OCI-LY7 (cell line): Measurements from ENCODE around the gene NFATC4. TPM values are rescaled to one million over a fixed set of nuclear protein-coding genes. Genes with fewer than 3 reads are reported as not detected.

ENCODE experiments used
- BruUV-seq: library from RNA; stranded (reverse); fragments of 400-500 nt; replicated peaks from 2 replicates; lab custom pipeline; 2021; lab: Mats Ljungman, UMichigan
- CTCF ChIA-PET: fragments of 300-600 bp; sonication (Branson Sonifier 250); formaldehyde crosslinking; loops from one replicate; lab custom pipeline; 2022; ENCODE audit warnings: antibody characterized with exemption; ENCODE audit not compliant: unreplicated experiment; lab: Charles Lee
- POLR2A ChIA-PET: fragments of 300-600 bp; sonication (Branson Sonifier 250); formaldehyde crosslinking; loops from one replicate; lab custom pipeline; 2022; ENCODE audit warnings: antibody characterized with exemption; lab: Charles Lee
- DNase-seq: peaks from one replicate; pipeline ENCODE4 v3.0.0-alpha.2; 2015; ENCODE audit warnings: low spot score
- H2AFZ ChIP-seq: fragments of 200-600 bp; sonication (generic), shearing (Covaris generic); 2 replicates; pipeline ENCODE4 v1.6.1; 2014; ENCODE audit warnings: mild to moderate bottlenecking, antibody characterized with exemption, low read length, moderate library complexity
- H3K27ac ChIP-seq: fragments of 200-600 bp; sonication (generic); 2 replicates; pipeline ENCODE4 v1.5.1; 2014; ENCODE audit warnings: mixed run types, low read depth, mild to moderate bottlenecking, moderate library complexity, low read length, inconsistent platforms; ENCODE audit not compliant: poor library complexity, severe bottlenecking
- H3K36me3 ChIP-seq: fragments of 200-600 bp; sonication (generic); 2 replicates; pipeline ENCODE4 v1.6.1; 2014; ENCODE audit warnings: mild to moderate bottlenecking, antibody characterized with exemption, low read length, moderate library complexity, mixed read lengths; ENCODE audit not compliant: insufficient read depth
- H3K4me1 ChIP-seq: fragments of 200-600 bp; sonication (generic); 2 replicates; pipeline ENCODE4 v1.5.1; 2014; ENCODE audit warnings: mild to moderate bottlenecking, low read length; ENCODE audit not compliant: insufficient read depth, poor library complexity, severe bottlenecking
- H3K4me2 ChIP-seq: fragments of 200-600 bp; sonication (generic); 2 replicates; pipeline ENCODE4 v1.6.1; 2014; ENCODE audit warnings: mild to moderate bottlenecking, low read length
- H3K4me3 ChIP-seq: fragments of 200-600 bp; sonication (generic); 2 replicates; pipeline ENCODE4 v1.5.1; 2014; ENCODE audit warnings: mild to moderate bottlenecking, low read depth, low read length; ENCODE audit not compliant: poor library complexity, severe bottlenecking
- H3K79me2 ChIP-seq: fragments of 200-600 bp; sonication (generic); 2 replicates; pipeline ENCODE4 v1.6.1; 2016; ENCODE audit warnings: low read depth, mild to moderate bottlenecking, low read length, moderate library complexity, mixed read lengths; ENCODE audit not compliant: insufficient read depth
- H3K9me2 ChIP-seq: fragments of 200-600 bp; sonication (generic); 2 replicates; pipeline ENCODE4 v1.6.1; 2016; ENCODE audit warnings: mild to moderate bottlenecking, low read length, mixed read lengths; ENCODE audit not compliant: insufficient read depth
- H3K9me3 ChIP-seq: fragments of 200-600 bp; sonication (generic); 2 replicates; pipeline ENCODE4 v1.6.1; 2014; ENCODE audit warnings: mild to moderate bottlenecking, mixed run types, low read length, mixed read lengths
- H4K20me1 ChIP-seq: fragments of 200-600 bp; sonication (generic); 2 replicates; pipeline ENCODE4 v1.6.1; 2014; ENCODE audit warnings: mild to moderate bottlenecking, antibody characterized with exemption, low read length, moderate library complexity, mixed read lengths; ENCODE audit not compliant: insufficient read depth
- EZH2phosphoT487 ChIP-seq: fragments of 200-600 bp; sonication (generic); IDR thresholded peaks from 2 replicates; pipeline ENCODE4 v1.6.1; 2018; ENCODE audit warnings: low read depth, borderline replicate concordance, mild to moderate bottlenecking, mixed run types, antibody characterized with exemption, low read length, moderate library complexity, mixed read lengths
- intact Hi-C: fragments of 100-400 bp; cut with micrococcal nuclease; formaldehyde crosslinking; loops from one replicate; pipeline ENCODE4 v1.10.0; 2022; ENCODE audit not compliant: unreplicated experiment
- total RNA-seq, 2 experiments: library from RNA; depleted of rRNA in 1 of 2; stranded (reverse); fragments of >200 nt in 1 of 2; shearing (Covaris generic) in 1 of 2; gene quantifications; 2 replicates each; pipeline ENCODE4 v1.2.3, GENCODE V29; 2014 to 2022
- TF ChIP-seq, protein P1 (sequence below): fragments of 200-600 bp; sonication (generic); conservative IDR thresholded peaks from 2 replicates; pipeline ENCODE4 v1.5.1; 2014; ENCODE audit warnings: mild to moderate bottlenecking, antibody characterized with exemption, low read length, moderate library complexity, mixed read lengths

Gene NFATC4
- total RNA-seq, 2 experiments from 2014 or later = 72.2 to 96.6 TPM

DNA sequence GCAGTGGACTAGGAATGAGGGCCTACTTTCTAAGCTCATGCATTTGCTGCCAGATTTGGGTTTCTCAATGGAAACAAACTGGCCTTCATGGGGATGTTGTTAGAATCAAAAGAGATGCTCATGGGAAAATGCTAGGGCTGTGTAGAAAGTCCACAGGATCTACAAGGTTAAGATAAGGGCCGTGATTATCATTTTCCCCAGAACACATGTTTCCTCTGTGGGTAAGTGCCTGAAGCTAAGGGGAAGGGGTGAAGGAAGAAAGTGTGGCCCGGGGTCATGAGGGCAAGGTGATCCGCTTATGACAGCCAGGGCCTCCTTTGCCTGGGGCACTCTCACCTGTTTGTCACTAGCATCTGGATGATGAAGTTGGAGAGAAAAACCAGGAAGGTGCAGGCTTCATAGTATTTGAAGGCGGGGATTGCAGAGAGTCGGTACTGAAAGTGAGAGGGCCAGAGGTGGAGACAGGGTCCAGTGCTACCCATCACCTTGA lies 42.9 kb upstream of the NFATC4 start:
- H3K4me2 ChIP-seq = no peak overlapping the region
- no peak overlapping the region for H3K27ac ChIP-seq
- no peak for DNase-seq
- no peaks in the 10 kb centered on the region for H3K9me3 ChIP-seq
- no peak overlapping the region for H2AFZ ChIP-seq
- no peak overlapping the region for H3K4me3 ChIP-seq
- BruUV-seq = no TSS peak
- TF ChIP-seq EZH2phosphoT487 = no peak
- TF ChIP-seq, protein P1, sequence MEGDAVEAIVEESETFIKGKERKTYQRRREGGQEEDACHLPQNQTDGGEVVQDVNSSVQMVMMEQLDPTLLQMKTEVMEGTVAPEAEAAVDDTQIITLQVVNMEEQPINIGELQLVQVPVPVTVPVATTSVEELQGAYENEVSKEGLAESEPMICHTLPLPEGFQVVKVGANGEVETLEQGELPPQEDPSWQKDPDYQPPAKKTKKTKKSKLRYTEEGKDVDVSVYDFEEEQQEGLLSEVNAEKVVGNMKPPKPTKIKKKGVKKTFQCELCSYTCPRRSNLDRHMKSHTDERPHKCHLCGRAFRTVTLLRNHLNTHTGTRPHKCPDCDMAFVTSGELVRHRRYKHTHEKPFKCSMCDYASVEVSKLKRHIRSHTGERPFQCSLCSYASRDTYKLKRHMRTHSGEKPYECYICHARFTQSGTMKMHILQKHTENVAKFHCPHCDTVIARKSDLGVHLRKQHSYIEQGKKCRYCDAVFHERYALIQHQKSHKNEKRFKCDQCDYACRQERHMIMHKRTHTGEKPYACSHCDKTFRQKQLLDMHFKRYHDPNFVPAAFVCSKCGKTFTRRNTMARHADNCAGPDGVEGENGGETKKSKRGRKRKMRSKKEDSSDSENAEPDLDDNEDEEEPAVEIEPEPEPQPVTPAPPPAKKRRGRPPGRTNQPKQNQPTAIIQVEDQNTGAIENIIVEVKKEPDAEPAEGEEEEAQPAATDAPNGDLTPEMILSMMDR = no peak
- no peaks in the 10 kb centered on the region for H3K36me3 ChIP-seq
- ChIA-PET CTCF (interaction anchor here (1.8 kb wide), 1 partner anchor 106 kb away, joined by 5 read pairs; no protein-coding TSS in a partner anchor), POLR2A (no interaction called here)
- H3K79me2 ChIP-seq = no peaks in the 10 kb centered on the region
- H4K20me1 ChIP-seq = no peaks in the 10 kb centered on the region
- no peaks in the 10 kb centered on the region for H3K9me2 ChIP-seq
- peaks cover 7% of the 10 kb centered on the region for H3K4me1 ChIP-seq
- intact Hi-C loops = no loop called here

DNA sequence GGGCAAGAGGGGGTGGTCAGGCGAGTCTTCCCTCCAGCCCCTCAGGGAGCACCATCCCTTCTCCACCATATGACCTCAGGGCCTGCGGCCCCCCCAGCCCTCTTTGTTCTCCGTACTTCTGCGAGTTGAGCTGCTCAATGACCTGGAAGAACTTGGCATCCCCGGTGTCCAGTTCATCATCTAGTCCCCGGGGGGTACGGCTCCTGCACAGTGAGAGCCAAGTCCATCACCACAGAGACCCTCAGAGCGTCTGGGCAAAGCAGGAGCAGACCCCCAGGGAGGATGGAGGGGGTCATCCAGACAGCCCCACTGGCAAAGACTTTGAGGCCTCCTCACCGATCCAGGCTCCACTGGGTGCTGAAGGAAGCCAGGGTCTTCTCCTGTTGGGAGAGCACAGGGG lies 42.0 kb upstream of the NFATC4 start:
- intact Hi-C loops = no loop called here
- H3K9me3 ChIP-seq = no peaks in the 10 kb centered on the region
- H3K9me2 ChIP-seq = no peaks in the 10 kb centered on the region
- no peak overlapping the region for H3K4me2 ChIP-seq
- no peaks in the 10 kb centered on the region for H3K36me3 ChIP-seq
- no TSS peak for BruUV-seq
- H3K79me2 ChIP-seq = no peaks in the 10 kb centered on the region
- no peaks in the 10 kb centered on the region for H4K20me1 ChIP-seq
- ChIA-PET POLR2A (no interaction called here), CTCF (interaction anchor here (1.8 kb wide), 1 partner anchor 105 kb away, joined by 5 read pairs; no protein-coding TSS in a partner anchor)
- H3K27ac ChIP-seq = no peak overlapping the region
- DNase-seq = no peak
- TF ChIP-seq EZH2phosphoT487 = no peak
- TF ChIP-seq, protein P1 = no peak
- no peak overlapping the region for H3K4me3 ChIP-seq
- no peak overlapping the region for H2AFZ ChIP-seq
- peaks cover 7% of the 10 kb centered on the region for H3K4me1 ChIP-seq

- Histone ChIP-seq H2AFZ (peak overlapping the region; percentile 87), H3K79me2 (no peaks in the 10 kb centered on the region), H3K4me2 (peak overlapping the region; percentile 15; the same call in 1 of the 2 replicates), H4K20me1 (no peaks in the 10 kb centered on the region), H3K36me3 (no peaks in the 10 kb centered on the region), H3K4me3 (no peak overlapping the region), H3K4me1 (peaks cover 9% of the 10 kb centered on the region), H3K9me3 (no peaks in the 10 kb centered on the region), H3K27ac (no peak overlapping the region), H3K9me2 (no peaks in the 10 kb centered on the region)
- CTCF ChIA-PET = interaction anchor here (1.0 kb wide), 1 partner anchor 104 kb away, joined by 6 read pairs; no protein-coding TSS in a partner anchor
- intact Hi-C loops = no loop called here
- POLR2A ChIA-PET = interaction anchor here (0.6 kb wide), 1 partner anchor 217 kb away, joined by 5 read pairs; no protein-coding TSS in a partner anchor
- no peak for DNase-seq
- no TSS peak for BruUV-seq
- TF ChIP-seq, protein P1 = no peak
- TF ChIP-seq EZH2phosphoT487 = no peak
These were observed 40.7 kb upstream of the NFATC4 start for GRCh38 chr14:24327303-24327702.
